HCT116 (cell line): ENCODE data around the gene TACC2. TPM values are rescaled to one million over a fixed set of nuclear protein-coding genes. Genes with fewer than 3 reads are reported as not detected.

ENCODE experiments used
- ATAC-seq: fragments of 200-7000 bp; cut with Tn5 transposase; 2 replicates; pipeline ENCODE4 v1.9.1; 2020; ENCODE audit warnings: mild to moderate bottlenecking, moderate library complexity
- BruUV-seq: library from RNA; stranded (reverse); fragments of 400-500 nt; replicated peaks from 2 replicates; lab custom pipeline; 2021; lab: Mats Ljungman, UMichigan
- CTCF ChIA-PET: fragments of 300-600 bp; sonication (Branson Sonifier 250); formaldehyde crosslinking; loops from one replicate; lab custom pipeline; 2021; ENCODE audit warnings: antibody characterized with exemption; lab: Charles Lee
- POLR2A ChIA-PET: fragments of 300-600, 350-600 bp; sonication (Branson Sonifier 250); formaldehyde crosslinking; loops from one replicate; lab custom pipeline; 2021; ENCODE audit warnings: antibody characterized with exemption; lab: Charles Lee
- RAD21 ChIA-PET, 2 experiments: fragments of 300-600 bp; sonication (Branson Sonifier 250); formaldehyde crosslinking; loops; one replicate each; lab custom pipeline; 2023; ENCODE audit warnings: low total read pairs in 2 of 2; ENCODE audit not compliant: uncharacterized antibody in 2 of 2, unreplicated experiment in 2 of 2, low non-redundant PET in 1 of 2; lab: Charles Lee
- DNase-seq: peaks from one replicate; pipeline ENCODE4 v3.0.0-alpha.2; 2010; ENCODE audit warnings: low read depth, low spot score
- H2AFZ ChIP-seq: fragments of 200-600 bp; shearing (Covaris generic), sonication (generic); 2 replicates; pipeline ENCODE4 v1.6.1; 2017; ENCODE audit warnings: low read depth, mixed run types, mixed read lengths, antibody characterized with exemption, low read length; ENCODE audit not compliant: poor library complexity, severe bottlenecking
- H3K27ac ChIP-seq: 2 replicates; pipeline ENCODE4 v1.5.1; 2012; ENCODE audit warnings: low read depth, low read length
- H3K27me3 ChIP-seq: fragments of 200-600 bp; sonication (generic); 2 replicates; pipeline ENCODE4 v1.6.1; 2016; ENCODE audit warnings: mixed run types, low read length, mixed read lengths; ENCODE audit not compliant: insufficient read depth
- H3K36me3 ChIP-seq, 2 experiments: fragments of 200-500 bp in 1 of 2; fragments of 200-600 bp in 1 of 2; sonication (Bioruptor generic) in 1 of 2; sonication (generic) in 1 of 2; 2 replicates each; pipeline versions ENCODE4 v1.5.1 to v1.6.1; 2014 to 2016; ENCODE audit warnings: low read length in 2 of 2, inconsistent platforms in 1 of 2, mixed read lengths in 1 of 2, mixed run types in 1 of 2; ENCODE audit not compliant: insufficient read depth in 2 of 2, control insufficient read depth in 1 of 2
- H3K4me1 ChIP-seq, 2 experiments: fragments of 200-600 bp in 1 of 2; sonication (generic) in 1 of 2; 2 replicates each; pipeline versions ENCODE4 v1.5.1 to v1.6.1; 2012 to 2017; ENCODE audit warnings: low read length in 2 of 2, inconsistent platforms in 1 of 2, mild to moderate bottlenecking in 1 of 2, mixed read lengths in 1 of 2, mixed run types in 1 of 2, moderate library complexity in 1 of 2; ENCODE audit not compliant: insufficient read depth in 2 of 2, control insufficient read depth in 1 of 2
- H3K4me2 ChIP-seq: fragments of 200-600 bp; sonication (generic); 2 replicates; pipeline ENCODE4 v1.6.1; 2017; ENCODE audit warnings: mixed run types, low read length, mixed read lengths
- H3K4me3 ChIP-seq, 2 experiments: fragments of 200-600 bp in 1 of 2; sonication (generic) in 1 of 2; replicated peaks in 1 of 2; 2 replicates each; pipeline ENCODE4 v1.5.1; 2011 to 2016; ENCODE audit warnings: low read length in 2 of 2, control low read depth in 1 of 2, low read depth in 1 of 2, mild to moderate bottlenecking in 1 of 2, mixed read lengths in 1 of 2, mixed run types in 1 of 2
- H3K79me2 ChIP-seq: fragments of 200-600 bp; sonication (generic); 2 replicates; pipeline ENCODE4 v1.6.1; 2017; ENCODE audit warnings: mild to moderate bottlenecking, mixed run types, low read length, moderate library complexity, mixed read lengths; ENCODE audit not compliant: insufficient read depth
- H3K9ac ChIP-seq: fragments of 200-600 bp; sonication (generic); 2 replicates; pipeline ENCODE4 v1.6.1; 2016; ENCODE audit warnings: low read length, mixed read lengths
- H3K9me2 ChIP-seq: fragments of 200-600 bp; sonication (generic), shearing (Covaris generic); 2 replicates; pipeline ENCODE4 v1.6.1; 2017; ENCODE audit warnings: mixed run types, mild to moderate bottlenecking, moderate library complexity; ENCODE audit not compliant: insufficient read depth
- H3K9me3 ChIP-seq, 2 experiments: fragments of 200-500 bp in 1 of 2; fragments of 200-600 bp in 1 of 2; sonication (Bioruptor generic) in 1 of 2; sonication (generic) in 1 of 2; 2 replicates each; pipeline ENCODE4 v1.6.1; 2014 to 2017; ENCODE audit warnings: low read length in 2 of 2, mixed read lengths in 2 of 2, inconsistent platforms in 1 of 2, low read depth in 1 of 2, mild to moderate bottlenecking in 1 of 2, mixed run types in 1 of 2, moderate library complexity in 1 of 2; ENCODE audit not compliant: control insufficient read depth in 1 of 2, insufficient read depth in 1 of 2
- H4K20me1 ChIP-seq: fragments of 200-600 bp; sonication (generic), shearing (Covaris generic); 2 replicates; pipeline ENCODE4 v1.6.1; 2017; ENCODE audit warnings: mixed run types, mild to moderate bottlenecking, moderate library complexity; ENCODE audit not compliant: insufficient read depth
- CBX3 ChIP-seq: IDR thresholded peaks from 2 replicates; pipeline ENCODE4 v1.6.1; 2012; ENCODE audit warnings: low read depth
- CTCF ChIP-seq, 3 experiments: fragments of 200-600 bp in 1 of 3; sonication (generic) in 1 of 3; IDR thresholded peaks in 2 of 3; conservative IDR thresholded peaks in 1 of 3; 2 replicates each; pipeline ENCODE4 v1.5.1; 2012 to 2017; ENCODE audit warnings: low read depth in 2 of 3, low read length in 2 of 3, antibody characterized with exemption in 1 of 3, borderline replicate concordance in 1 of 3, control low read depth in 1 of 3, mild to moderate bottlenecking in 1 of 3, mixed read lengths in 1 of 3, mixed run types in 1 of 3, moderate library complexity in 1 of 3; ENCODE audit not compliant: insufficient read depth in 1 of 3
- EGR1 ChIP-seq: IDR thresholded peaks from 2 replicates; pipeline ENCODE4 v1.6.1; 2012; ENCODE audit warnings: low read depth
- ELF1 ChIP-seq: IDR thresholded peaks from 2 replicates; pipeline ENCODE4 v1.6.1; 2012; ENCODE audit warnings: low read depth, borderline replicate concordance
- EZH2 ChIP-seq: fragments of 200-600 bp; sonication (generic); IDR thresholded peaks from 2 replicates; pipeline ENCODE4 v1.6.1; 2017; ENCODE audit warnings: antibody characterized with exemption, mixed run types
- EZH2phosphoT487 ChIP-seq: fragments of 200-600 bp; IDR thresholded peaks from 2 replicates; pipeline ENCODE4 v1.6.1; 2018; ENCODE audit warnings: antibody characterized with exemption, borderline replicate concordance
- FOSL1 ChIP-seq: IDR thresholded peaks from 2 replicates; pipeline ENCODE4 v1.6.1; 2012; ENCODE audit warnings: low read depth
- JUND ChIP-seq: IDR thresholded peaks from 2 replicates; pipeline ENCODE4 v1.6.1; 2012
- MAX ChIP-seq: IDR thresholded peaks from 2 replicates; pipeline ENCODE4 v1.6.1; 2012
- POLR2A ChIP-seq: IDR thresholded peaks from 2 replicates; pipeline ENCODE4 v1.7.0; 2011; ENCODE audit warnings: borderline replicate concordance; ENCODE audit not compliant: insufficient read depth, insufficient read length; ENCODE audit errors: extremely low read depth
- POLR2AphosphoS5 ChIP-seq: IDR thresholded peaks from 2 replicates; pipeline ENCODE4 v1.6.1; 2011; ENCODE audit warnings: mild to moderate bottlenecking, low read depth, low read length, moderate library complexity
- RAD21 ChIP-seq: IDR thresholded peaks from 2 replicates; pipeline ENCODE4 v1.6.1; 2012; ENCODE audit warnings: low read depth, mild to moderate bottlenecking
- SIN3A ChIP-seq: IDR thresholded peaks from 2 replicates; pipeline ENCODE4 v1.6.1; 2012; ENCODE audit warnings: low read depth
- SRF ChIP-seq: IDR thresholded peaks from 2 replicates; pipeline ENCODE4 v1.6.1; 2012; ENCODE audit warnings: low read depth
- TCF7L2 ChIP-seq: IDR thresholded peaks from 2 replicates; pipeline ENCODE4 v1.7.0; 2011; ENCODE audit warnings: borderline replicate concordance, inconsistent platforms; ENCODE audit not compliant: insufficient read depth, insufficient read length; ENCODE audit errors: extremely low read depth
- YY1 ChIP-seq: IDR thresholded peaks from 2 replicates; pipeline ENCODE4 v1.6.1; 2011; ENCODE audit warnings: low read length, low read depth, moderate library complexity, mild to moderate bottlenecking; ENCODE audit not compliant: insufficient replicate concordance; ENCODE audit errors: extremely low read depth
- ZBTB33 ChIP-seq: IDR thresholded peaks from 2 replicates; pipeline ENCODE4 v1.6.1; 2011; ENCODE audit warnings: mild to moderate bottlenecking, low read length, moderate library complexity; ENCODE audit not compliant: insufficient replicate concordance; ENCODE audit errors: extremely low read depth
- ZFX ChIP-seq: fragments of 450-650 bp; IDR thresholded peaks from 2 replicates; pipeline ENCODE4 v1.6.1; 2017
- intact Hi-C: fragments of 100-400 bp; cut with micrococcal nuclease; formaldehyde crosslinking; loops from 2 replicates; pipeline ENCODE4 v1.10.0; 2022
- total RNA-seq: library from RNA; stranded (reverse); gene quantifications from one replicate; pipeline ENCODE4 v1.2.1, GENCODE V29; 2021; ENCODE audit not compliant: unreplicated experiment

The TACC2 gene
- total RNA-seq, 1 experiment from 2014 or later = 38.6 TPM

- TF ChIP-seq ZBTB33 (no peak), JUND (no peak), CTCF (IDR thresholded peaks at IDR 0.05 in 2 of 3, conservative IDR thresholded peaks at IDR 0.05 in 1 of 3; ENCODE audit: borderline replicate concordance in 1 of 3, insufficient read depth in 1 of 3, low read depth in 2 of 3, low read length in 2 of 3) (no peak), CBX3 (no peak), EGR1 (no peak), RAD21 (no peak), MAX (no peak)
These were observed 301.4 kb downstream of the TACC2 start (continued) for GRCh38 chr10:122290334-122290733.

- peaks cover 4 to 32% of the 10 kb centered on the region in 2 experiments for H3K4me1 ChIP-seq
- H3K27me3 ChIP-seq = no peaks in the 10 kb centered on the region
- no peak for TF ChIP-seq TCF7L2
- TF ChIP-seq SRF = no peak
- TF ChIP-seq CBX3 = no peak
- no peak for TF ChIP-seq FOSL1
- TF ChIP-seq EZH2 = no peak
- no peak for TF ChIP-seq MAX
- no peak for TF ChIP-seq RAD21
- no peak for TF ChIP-seq ZFX
- no peak for TF ChIP-seq YY1
- no peak for TF ChIP-seq ZBTB33
- no peak for TF ChIP-seq POLR2AphosphoS5
- no peak for TF ChIP-seq SIN3A
- no peak for TF ChIP-seq ELF1
- TF ChIP-seq POLR2A = no peak
- TF ChIP-seq EZH2phosphoT487 = no peak
- TF ChIP-seq JUND = no peak
- no peak for TF ChIP-seq EGR1
- POLR2A ChIA-PET = no interaction called here
- ATAC-seq (no peak), DNase-seq (no peak)
- RAD21 ChIA-PET = no interaction called here
- no peaks in the 10 kb centered on the region for H3K9me3 ChIP-seq
- no peaks in the 10 kb centered on the region for H3K36me3 ChIP-seq
- BruUV-seq = no TSS peak
- intact Hi-C loops = no loop called here
- no peak overlapping the region for H3K9ac ChIP-seq
- CTCF ChIA-PET = interaction anchor here (1.1 to 1.3 kb wide), 2 partner anchors 11 to 274 kb away, joined by 3 read pairs; no protein-coding TSS in a partner anchor
- no peaks in the 10 kb centered on the region for H3K9me2 ChIP-seq
- no peak overlapping the region for H3K27ac ChIP-seq
- H3K4me3 ChIP-seq = no peak overlapping the region
- H3K4me2 ChIP-seq = no peak overlapping the region
- H3K79me2 ChIP-seq = no peaks in the 10 kb centered on the region
- no peak overlapping the region for H2AFZ ChIP-seq
- no peaks in the 10 kb centered on the region for H4K20me1 ChIP-seq
These were observed 302.0 kb downstream of the TACC2 start for GRCh38 chr10:122290833-122291532.
